ENCODE results near the gene BPIFB2.

DNA sequence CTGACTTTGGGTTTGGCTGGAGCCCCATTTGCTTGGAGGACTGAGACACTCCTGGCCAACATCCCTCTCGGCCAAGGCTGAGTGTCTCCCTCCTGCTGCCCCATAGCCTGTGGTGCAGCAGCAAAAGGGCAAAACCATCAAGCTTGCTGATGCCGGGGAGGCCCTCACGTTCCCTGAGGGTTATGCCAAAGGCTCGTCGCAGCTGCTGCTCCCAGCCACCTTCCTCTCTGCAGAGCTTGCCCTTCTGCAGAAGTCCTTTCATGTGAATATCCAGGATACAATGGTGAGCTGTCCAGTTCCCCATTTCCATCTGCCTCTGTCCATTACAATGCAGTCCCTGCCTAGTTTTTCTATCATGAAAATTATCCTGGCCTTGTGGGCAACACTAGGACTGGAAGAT, 30.0 kb downstream of the BPIFB2 start:
- TF ChIP-seq POLR2A (IDR thresholded peaks at IDR 0.05) (no peak), CTCF (IDR thresholded peaks at IDR 0.05) (no peak)
